HG03571 (cell line): Measurements from ENCODE around the gene MDH1B.
A peak's percentile ranks its signal among the peaks of the same experiment; 100 is the strongest.
"Not testable (repeated sequence)": the region's sequence is repeated elsewhere in the genome, so short reads cannot be mapped to it uniquely, and the experiment has no call there.

ENCODE experiments used
- ATAC-seq: cut with Tn5 transposase; IDR thresholded peaks from one replicate; pipeline ENCODE4 v1.9.1; 2021; ENCODE audit not compliant: unreplicated experiment

Gene MDH1B

GRCh38 chr2:206765242-206766056, at the start of gene MDH1B, which contains the start of gene FASTKD2:
Gene MDH1B (minus strand): TSS chr2:206765328. CDS start chr2:206765271, 57 bp downstream.
Gene FASTKD2 (plus strand): TSS chr2:206765606. CDS start chr2:206766694, 1,088 bp downstream.
- peak; percentile 95 for ATAC-seq

GRCh38 chr2:206814498-206814897, 49.4 kb upstream of the MDH1B start:
- no peak for ATAC-seq

DNA sequence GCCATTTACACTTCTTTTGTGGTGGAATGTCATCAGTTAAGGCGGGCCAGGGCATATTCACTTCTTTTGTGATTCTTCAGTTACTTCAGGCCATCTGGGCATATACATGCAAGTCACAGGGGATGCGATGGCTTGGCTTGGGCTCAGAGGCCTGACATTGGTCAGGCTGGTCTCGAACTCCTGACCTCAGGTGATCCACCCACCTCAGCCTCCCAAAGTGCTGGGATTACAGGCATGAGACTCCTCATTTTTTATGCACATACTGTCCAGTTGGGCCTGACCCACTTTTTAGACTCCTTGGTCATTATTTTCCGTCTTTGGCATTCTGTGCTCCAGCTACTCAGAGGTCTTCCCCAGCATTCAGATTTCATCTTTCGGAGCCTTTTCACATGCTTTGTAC, 47.3 kb upstream of the MDH1B start:
- not testable (repeated sequence) for ATAC-seq

- not testable (repeated sequence) for ATAC-seq
These were observed 42.5 kb upstream of the MDH1B start for GRCh38 chr2:206807624-206808023.

- no peak for ATAC-seq
These were observed 40.9 kb upstream of the MDH1B start for GRCh38 chr2:206805887-206806607.

DNA sequence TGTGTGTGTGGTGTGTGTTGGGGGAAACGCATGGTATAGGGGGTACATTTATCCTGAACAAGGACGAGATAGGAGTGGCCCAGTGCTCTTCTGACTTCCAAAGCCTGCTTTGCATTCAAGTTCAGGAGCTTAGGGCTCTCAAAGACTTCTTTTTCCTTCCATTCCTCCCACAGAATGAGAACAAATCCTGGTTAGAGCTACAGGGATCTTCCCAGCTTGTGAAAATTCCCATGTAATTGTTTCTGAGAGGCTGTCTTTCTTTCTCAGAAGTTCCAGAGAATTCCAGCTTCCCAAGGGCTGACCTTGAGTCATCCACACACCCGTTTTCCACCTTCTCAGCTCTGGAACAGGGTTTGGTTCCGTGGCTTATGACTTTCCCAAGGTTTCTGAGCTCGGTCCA, 39.2 kb upstream of the MDH1B start:
- no peak for ATAC-seq

DNA sequence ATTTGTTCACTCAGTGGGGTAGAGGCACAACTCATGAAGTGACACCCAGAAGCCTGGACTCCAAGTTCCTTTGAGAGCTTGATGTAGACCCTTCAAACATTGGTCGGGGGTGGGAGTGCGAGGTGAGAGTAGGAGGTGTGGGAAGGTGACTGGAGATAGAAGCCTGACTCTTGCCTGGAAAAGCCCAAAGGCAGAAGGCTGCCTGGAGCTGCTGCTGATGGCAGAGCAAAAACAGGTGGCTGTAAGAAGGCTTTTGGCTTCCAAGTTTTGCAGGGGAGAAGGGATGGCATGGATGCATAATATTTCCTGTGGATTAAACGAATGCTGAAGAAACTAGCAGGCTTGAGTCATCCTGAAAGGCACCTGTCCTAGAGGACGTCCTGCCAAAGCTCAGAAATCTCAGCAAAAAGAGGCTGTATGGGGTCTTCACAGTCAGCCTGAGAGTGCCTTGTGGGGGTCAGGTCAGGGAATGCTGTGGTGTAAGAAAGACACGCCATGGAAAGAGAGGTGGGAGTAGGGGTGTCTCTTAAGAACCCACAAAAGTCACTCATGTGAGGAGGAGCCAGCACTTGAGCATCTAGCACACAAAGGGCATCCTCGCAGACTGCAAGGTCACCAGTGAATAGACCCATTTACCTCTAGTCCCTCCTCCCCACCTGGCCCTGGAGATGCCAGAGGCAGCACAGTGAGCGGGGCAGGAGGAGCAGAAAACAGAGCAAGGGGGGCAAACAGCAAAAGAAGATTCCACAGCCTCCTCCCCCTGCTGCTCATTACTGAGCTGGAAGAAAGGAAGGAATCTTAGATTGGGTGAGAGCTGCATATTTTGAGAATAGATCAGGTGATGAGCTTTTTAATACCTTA, 37.8 kb upstream of the MDH1B start:
- no peak for ATAC-seq

- no peak for ATAC-seq
These were observed 36.5 kb upstream of the MDH1B start for GRCh38 chr2:206801418-206802189.

DNA sequence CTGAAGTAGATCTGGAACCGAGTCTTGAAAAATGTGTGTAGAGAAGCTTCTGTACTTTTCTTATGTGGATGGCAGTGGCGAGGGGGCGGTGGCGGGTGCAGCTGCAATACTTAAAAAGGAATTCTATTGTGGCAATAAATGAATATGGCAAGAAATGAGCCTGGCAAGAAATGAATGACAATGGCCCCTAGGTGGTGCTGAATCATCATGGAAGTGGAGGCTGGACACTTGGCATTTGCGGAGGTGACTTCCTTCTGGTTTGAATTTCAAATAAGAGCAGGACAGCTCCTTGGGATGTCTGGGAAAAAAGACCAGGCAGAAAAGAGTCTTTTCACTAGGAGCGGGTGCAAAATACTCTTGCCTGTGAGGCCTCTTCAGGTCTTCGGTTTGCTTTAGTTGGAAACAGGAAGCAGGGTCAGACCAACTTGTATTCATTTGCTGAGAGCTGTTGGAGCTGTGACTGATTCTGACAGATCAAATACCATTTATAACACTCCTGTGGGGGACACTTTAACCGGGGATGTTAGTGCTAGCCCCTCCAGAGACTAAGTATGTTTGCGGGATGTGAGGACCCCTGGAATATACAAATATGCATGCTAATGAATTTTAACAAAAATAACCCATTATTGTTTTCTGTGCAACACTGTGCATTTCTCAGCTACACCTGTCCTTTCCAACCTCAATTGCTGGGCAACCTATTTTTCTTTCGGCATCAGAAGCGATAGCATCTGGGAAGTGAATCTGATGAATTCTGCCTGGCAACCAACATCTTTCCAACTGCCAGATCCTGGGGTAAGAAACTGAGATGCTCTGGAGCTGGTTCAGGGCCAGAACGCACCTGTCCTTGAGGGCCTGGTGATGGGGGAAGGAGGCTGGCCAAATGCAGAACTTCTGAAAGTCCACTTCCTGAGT, 35.6 kb upstream of the MDH1B start:
- no peak for ATAC-seq

DNA sequence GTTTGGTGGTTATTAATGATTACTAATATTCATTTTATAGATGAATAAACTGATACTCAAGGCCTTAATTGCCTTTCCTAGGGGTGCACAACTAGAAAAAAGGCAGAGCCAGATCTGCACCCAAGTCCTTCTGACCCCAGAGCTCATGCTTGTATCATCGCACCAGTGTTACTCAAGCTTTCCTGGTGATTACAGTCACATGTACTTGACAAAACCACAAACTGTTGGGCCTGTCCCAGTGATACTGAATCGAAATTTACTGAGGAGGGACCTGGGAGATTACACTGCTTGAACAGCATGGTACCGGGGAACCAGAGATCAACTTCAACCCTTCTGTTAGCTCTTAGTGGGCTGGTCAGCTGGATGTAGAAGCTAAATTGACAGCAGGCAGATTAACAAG, 34.0 kb upstream of the MDH1B start:
- ATAC-seq = no peak

GRCh38 chr2:206798000-206798399, 32.9 kb upstream of the MDH1B start:
- ATAC-seq = peak; percentile 78

DNA sequence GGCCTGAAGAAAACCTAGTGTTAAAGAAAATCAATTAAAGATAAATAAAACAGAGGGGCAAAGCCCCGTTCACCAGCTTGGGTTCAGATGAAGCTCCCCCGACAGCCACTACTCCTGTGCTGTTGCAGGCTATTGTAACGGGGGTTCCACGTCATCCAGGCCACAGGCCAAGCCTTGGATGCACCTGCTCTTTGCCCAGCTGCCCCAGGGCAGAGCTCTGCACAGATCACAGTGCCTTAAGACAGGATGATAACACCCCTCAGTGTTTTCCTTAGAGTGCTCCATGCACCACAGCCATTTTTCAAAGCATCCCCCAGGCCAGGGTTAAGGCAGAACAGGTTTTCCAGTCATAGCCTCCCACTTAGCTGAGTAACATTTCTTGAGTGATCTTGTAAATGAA, 32.2 kb upstream of the MDH1B start:
- ATAC-seq = no peak

GRCh38 chr2:206792645-206793044, 27.5 kb upstream of the MDH1B start:
- ATAC-seq = no peak

GRCh38 chr2:206790311-206790935, 25.3 kb upstream of the MDH1B start:
- ATAC-seq = no peak

GRCh38 chr2:206784559-206785353, 19.6 kb upstream of the MDH1B start:
- ATAC-seq = no peak

- ATAC-seq = no peak
These were observed 18.6 kb upstream of the MDH1B start for GRCh38 chr2:206783718-206784117.

- no peak for ATAC-seq
These were observed 15.5 kb upstream of the MDH1B start for GRCh38 chr2:206780671-206781070.

- ATAC-seq = no peak
These were observed 11.3 kb upstream of the MDH1B start for GRCh38 chr2:206776432-206776831.
